Measurements from ENCODE around the gene SAMD10. TPM values are rescaled to one million over a fixed set of nuclear protein-coding genes. Genes with fewer than 3 reads are reported as not detected.
"Not testable (repeated sequence)": the region's sequence is repeated elsewhere in the genome, so short reads cannot be mapped to it uniquely, and the experiment has no call there.

The SAMD10 gene
- polyA plus RNA-seq, 5 donors, result 5.9 to 11.0 (median 8.7) TPM

DNA sequence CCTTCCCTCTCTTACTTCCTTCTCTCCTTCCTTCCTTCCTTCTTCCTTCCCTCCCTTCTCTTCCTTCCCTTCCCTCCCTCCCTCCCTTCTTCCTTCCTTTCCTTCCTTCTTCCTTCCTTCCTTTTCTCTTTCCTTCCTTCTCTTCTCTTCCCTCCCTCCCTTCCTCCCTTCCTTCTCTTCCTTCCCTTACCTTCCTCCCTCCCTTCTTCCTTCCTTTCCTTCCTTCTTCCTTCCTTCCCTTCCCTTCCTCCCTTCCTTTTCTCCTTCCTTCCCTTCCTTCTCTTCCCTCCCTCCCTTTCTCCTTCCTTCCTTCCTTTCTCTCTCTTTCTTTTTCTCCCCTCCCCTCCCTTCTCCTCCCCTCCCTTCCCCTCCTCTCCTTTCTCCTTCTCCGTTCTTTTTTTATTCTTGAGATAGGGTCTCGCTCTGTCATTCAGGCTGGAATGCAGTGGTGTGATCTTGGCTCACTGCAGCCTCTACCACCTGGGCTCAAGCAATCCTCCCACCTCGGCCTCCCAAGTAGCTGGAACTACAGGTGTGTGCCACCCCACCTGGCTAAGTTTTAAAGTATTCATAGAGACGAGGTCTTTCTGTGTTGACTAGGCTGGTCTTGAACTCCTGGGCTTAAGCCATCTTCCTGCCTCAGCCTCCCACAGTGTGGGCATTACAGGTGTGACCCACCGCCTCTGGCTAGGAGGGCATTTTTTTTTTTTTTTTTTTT is 8.6 kb downstream of the SAMD10 start:
- no peak for DNase-seq

DNA sequence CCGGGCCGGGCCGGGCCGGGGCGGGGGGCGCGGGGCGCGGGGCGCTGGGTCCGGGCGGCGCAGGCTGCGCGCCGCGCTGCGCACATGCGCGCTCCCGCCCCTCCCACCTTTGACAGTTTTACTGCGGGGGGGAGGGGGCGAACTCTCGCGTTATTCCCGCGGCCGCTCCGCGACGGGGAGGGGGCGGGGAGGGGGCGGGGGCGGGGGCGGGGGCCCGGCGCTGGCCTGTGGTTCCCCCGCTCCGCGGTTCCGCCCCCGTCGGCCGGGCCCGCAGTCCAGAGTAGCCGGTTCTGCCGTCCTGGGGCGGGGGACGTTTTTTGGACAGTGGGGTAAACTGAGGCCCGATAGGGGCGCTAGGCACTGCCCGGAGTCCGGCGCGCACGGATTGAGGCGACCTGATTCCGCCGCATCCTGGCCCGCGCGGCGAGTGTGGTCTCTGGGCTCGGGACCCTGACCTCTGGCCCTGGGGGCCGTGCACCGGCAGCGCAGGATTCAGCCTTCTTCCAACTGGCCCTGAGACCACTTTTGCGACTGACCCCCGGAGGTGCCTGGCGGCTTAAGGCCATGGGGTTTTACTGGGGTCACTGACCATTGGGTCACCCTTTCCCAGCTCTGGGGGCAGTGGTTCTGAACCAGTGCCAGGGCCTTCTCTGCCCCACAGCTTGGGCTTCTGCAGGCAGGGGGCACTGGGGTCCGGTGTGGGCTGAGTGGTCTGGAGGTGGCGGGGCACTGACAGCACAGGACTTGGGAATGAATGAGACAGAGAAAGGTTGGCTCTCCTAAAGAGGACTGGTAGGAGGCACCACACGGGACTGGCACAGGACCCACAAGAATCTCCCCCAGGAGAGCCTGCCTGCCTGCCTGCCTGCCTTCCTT is 9.4 kb downstream of the SAMD10 start, which contains the start of gene ZNF512B:
Gene ZNF512B, minus strand, starts transcription at position 93 of the 876 bp plus-strand sequence. CDS start 1,980 bp downstream, outside the sequence.
- DNase-seq, result peak in 1 of 2 donors; percentile 78

DNA sequence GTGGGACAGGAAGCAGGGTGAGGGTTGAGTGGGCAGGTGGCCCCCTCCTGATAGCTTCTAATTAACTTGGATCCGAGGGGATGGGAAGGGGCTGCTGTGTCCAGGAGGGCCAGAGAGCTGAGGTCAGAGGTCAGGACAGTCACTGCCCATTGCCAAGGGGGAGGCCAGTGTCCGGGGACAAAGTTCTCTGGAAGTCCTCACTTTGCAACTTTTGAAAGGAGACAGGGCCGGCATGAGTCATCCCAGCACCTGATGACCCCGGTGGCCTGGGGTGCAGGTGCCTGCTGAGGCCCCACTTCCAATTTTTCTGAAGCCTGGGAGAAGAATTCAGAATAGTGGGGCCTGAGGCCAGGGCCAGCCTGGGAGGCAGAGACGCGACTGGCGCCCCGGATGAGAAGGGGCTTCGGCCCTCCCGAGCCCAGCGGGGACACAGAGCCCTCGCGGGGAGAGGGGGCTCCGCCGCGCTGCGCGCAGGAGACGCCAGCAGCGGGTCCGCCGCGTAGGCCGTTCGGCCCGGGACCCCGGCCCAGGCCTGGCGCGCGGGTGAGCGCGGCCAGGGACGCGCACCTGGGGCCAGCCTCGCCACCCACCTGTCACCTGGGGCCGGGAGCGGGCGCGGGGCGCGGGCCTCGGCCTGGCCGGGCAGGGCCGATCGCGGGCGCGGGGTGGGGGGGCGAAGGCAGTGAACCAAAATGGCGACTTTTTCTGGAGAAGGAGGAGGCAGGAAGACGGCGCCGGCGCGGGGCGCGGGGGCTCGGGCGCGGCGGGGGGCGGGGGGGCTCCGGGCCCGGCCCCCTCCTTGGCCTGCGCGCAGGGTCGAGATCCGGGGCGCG is 10.3 kb downstream of the SAMD10 start:
- no peak for DNase-seq

DNA sequence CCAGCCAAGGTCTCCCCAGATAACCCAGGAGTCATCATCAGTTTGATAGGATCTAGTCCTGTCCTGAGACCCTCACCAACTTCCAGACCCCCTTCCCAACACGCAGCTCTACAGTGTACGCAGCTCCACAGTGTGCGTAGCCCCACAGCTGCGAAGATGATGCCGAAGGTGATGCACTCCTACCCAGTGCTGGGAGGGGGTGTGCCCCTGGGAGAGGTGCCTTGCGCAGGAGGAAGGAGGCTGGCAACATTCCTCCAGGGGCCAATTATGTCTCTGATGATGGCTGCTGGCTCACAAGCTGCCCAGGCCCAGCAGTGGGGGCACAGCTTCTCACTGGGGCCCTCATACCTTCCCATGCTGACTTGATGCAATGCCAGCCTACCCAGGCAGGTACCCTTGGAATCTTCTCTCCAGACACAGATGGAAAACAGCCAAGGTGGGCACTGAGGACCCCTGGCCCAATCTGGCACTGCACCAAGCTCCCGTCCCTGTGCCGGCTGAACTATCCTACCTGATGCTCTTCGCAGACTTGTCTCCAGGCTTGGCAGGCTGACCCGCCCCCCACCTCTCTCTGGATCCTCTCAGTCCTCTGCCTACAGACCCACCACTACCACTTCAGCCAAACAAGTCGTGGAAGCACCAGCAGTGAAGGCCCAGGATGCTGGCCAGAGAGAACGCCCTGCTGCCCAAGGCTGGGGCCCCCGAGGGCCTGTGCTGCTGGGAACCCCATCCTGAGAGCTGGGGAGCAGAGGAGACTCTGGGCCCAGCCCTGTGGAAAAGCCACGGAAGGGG is 11.1 kb downstream of the SAMD10 start:
- DNase-seq, result no peak

DNA sequence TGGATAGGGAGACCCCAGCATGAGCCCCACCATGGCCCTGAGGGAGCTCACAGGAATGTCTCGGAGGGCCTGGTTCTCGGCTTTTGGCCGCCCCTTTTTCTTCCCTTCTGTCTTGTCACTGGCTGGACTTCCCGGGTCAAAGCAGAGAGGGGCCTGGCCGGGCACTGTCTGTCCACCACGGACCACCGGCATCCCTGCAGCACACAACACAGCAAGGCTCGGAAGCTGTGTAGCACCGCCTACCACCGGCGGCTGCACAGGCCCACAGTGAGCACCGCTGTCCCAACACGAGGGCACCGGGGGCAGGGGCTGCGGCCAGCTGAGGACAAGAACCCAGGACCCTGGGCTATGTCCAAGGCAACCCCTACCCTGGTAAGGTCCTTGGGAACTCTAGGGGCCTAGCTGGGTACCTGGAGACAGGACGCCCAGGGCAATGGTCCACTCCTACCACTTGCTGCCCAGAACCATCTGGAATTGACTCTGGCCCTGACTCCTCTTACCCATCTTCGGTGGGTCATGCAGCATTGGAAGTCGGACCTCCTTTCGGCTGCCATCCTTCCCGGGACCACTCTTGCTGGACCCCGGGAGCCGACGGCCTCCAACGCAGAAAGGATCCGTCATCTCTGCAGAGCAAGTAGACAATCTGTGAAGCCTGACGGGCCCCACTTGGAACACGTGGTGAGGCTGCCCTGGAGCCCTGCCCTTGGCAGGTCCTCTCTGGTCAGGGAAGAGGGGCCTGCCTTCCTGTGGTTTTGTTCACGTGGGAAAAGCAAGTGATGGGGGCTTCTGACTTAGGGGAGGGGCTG is 11.9 kb downstream of the SAMD10 start:
- DNase-seq, result no peak

DNA sequence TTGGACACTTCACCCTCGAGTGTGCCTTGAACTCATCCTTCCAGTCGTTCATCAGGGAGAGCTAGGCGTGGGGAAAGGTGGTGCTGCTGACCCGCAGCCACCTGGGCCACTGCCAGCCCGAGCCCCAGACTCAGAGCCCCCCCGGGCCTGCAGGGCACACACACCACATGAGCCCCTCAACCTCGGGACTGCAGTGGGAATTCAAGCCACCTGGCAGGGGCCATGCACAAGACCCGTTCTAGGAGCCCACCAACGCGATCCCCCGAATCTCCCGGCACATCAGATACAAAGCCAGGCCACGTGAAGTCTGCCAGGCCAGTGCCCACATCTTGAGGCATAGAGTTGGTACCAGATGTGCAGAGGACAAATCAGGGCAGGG is 12.5 kb downstream of the SAMD10 start:
- DNase-seq, result no peak

DNA sequence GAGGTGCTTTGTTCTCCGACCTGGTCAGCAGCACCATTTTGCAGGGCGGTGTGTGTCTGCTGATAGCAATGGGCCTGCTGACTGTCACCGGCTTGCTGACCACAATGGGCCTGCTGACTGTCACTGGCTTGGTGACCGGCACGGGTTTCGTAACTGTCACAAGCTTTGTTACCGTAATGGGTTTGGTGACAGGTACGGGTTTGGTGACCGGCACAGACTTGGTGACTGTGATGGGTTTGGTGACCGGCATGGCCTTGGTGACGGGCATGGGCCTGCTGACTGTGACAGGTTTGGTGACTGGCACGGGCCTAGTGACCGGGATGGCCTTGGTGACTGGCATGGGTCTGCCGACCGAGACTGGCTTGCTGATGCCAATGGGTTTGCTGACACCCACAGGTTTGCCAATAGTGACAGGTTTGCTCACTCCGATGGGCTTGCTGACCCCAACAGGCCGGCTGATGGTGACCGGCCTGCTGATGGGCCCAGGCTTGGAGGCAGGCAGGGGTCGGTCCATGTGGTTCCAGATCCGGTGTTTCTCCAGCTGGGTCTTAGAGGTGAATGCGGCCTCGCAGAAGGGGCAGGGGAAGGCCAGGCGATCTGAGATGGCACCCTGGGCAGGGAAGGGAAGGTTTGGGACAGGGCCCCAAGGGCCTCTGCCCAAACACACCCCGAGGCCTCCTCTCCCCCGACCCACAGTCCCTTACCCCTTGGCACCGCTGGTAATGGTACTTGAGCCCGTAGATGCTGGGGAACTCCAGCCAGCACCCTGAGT is 13.1 kb downstream of the SAMD10 start:
- DNase-seq, result no peak

DNA sequence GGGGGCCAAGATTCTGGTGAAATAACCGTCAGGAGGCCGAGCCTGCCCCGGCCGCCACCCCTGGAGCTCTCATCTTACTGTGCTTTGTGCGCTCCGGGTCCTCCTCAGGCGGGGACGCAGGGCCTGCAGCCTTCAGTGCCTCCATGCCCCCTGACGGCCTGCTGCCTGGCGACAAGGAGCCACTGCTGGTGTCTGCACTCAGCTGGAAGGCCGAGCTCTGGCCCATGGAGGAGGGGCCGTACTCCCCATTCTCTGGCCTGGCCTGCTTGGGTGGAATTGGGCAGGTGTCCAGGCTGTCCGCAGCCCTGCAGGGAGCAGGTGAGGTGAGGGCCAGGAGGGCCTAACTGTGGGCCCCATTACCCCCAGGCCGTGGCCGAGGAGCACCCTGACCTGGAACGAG is 15.0 kb downstream of the SAMD10 start:
- DNase-seq, result no peak

DNA sequence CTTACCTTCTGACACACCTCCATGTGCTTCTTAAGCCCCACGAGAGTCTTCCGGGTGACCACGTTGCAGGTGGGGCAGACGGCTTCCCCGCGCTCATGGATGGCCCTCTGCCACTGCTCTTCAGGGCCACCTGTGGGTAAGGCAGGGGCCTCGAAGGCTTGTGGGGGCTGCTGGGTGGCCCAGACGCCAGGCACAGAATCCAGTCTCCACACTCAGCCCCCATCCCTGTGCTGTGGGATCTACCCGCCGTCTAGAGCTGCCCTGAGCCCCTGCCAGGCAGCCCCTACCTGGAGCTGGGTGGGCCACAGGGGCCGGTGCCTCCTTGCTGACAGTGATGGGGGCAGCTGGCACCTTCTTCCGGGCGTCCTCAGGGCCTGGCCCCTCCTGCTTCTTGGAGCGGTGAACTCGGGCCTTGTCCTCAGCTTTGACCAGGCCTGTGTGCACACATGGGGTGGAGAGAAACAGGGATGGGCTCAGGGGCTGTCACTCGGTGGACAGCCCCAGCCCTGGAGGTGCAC is 15.6 kb downstream of the SAMD10 start:
- no peak for DNase-seq

DNA sequence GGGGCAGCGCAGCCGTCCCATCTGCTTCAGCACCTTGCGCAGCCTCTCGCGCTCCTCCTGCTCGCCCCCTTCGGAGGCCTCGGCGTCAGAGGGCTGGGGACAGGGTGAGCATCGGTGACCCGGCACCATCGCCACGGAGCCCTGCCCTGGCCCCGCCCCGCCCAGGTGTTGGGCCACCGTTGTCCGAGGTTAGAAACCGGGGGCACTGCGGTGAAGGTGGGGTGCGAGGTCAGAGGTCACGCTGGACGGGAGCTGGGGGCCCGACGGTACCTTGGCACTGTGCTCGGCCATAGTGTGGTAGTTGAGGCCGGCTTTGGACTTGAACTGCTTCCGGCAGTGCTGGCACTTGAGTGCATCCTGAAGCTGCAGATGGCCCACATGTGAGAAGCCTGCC is 16.1 kb downstream of the SAMD10 start:
- no peak for DNase-seq

DNA sequence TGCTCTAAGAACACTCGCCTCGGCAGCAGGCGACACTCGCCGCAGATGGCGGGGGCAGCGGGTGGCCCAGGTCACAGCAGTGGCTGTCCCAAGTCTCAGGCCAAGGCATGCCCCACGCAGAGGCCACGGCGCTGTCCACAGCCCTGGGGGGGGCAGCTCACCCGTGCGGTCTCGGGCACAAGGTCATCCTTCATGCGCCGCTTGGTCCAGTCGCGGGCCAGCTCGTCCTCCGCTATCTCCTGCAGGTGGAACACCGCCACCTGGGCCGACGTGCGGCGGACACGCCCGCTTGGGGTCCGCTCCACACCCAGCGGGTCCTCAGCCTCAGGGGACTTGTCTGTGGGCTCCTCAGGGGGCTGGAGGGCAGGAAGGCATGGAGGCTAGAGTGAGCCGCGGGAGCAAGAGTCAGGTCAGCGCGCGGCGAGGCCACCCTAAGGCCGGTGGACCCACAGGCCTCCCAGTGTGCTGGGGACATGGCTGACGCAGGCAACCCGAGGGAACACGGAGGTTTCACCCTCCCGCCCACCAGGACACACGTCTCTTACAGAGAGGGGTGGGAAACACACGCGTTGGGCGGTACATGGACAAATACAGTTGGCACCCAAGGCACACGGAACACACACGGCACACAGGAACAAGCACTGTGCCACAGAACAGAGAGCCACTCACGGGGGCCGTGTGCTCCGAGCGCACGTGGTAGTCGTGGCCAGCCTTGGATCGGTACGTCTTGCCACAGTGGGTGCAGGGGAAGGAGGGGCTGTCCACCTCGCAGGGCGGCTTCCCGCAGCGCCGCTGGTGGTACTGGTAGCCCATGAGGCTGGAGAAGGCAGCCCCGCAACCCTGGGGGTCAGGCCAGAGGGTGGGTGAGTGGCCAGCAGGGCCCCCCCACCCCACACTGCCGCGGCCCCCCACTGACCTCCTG is 16.8 kb downstream of the SAMD10 start:
- no peak for DNase-seq

DNA sequence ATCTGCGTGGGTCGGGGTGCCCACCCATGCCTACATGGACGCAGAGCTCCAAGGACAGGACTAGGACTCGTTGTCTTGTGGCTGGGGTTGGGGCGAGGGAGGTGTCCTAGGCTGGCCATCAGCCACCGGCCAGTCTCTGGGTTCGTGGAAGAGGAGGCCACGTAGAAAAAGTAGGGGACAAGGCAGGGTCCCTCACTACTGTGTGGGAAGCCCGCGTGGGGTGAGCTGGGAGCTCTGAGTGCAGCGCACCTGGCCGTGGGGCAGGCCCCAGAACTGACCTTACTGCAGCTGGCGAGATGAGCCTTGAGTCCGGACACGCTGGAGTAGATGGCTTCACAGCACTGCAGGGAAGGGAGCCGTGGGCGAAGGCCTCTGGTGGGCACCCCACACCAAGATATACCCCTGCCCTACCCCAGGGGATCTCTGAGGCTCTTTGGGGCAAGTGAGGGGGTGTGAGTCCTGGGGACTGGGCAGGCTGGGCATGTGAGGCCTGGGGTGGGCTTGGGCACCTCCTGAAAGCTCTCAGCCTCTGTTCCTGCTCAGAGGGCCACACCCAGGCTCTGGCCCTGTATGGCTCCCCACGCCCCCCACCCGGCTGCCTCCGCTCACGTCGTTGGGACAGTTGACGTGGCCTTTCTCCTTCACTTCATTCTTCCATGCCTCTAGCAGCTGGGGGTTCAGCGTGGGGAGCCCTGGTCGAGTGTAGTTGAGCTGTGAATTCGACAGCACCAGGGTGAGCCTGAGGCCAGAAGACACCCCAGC is 17.6 kb downstream of the SAMD10 start:
- no peak for DNase-seq

DNA sequence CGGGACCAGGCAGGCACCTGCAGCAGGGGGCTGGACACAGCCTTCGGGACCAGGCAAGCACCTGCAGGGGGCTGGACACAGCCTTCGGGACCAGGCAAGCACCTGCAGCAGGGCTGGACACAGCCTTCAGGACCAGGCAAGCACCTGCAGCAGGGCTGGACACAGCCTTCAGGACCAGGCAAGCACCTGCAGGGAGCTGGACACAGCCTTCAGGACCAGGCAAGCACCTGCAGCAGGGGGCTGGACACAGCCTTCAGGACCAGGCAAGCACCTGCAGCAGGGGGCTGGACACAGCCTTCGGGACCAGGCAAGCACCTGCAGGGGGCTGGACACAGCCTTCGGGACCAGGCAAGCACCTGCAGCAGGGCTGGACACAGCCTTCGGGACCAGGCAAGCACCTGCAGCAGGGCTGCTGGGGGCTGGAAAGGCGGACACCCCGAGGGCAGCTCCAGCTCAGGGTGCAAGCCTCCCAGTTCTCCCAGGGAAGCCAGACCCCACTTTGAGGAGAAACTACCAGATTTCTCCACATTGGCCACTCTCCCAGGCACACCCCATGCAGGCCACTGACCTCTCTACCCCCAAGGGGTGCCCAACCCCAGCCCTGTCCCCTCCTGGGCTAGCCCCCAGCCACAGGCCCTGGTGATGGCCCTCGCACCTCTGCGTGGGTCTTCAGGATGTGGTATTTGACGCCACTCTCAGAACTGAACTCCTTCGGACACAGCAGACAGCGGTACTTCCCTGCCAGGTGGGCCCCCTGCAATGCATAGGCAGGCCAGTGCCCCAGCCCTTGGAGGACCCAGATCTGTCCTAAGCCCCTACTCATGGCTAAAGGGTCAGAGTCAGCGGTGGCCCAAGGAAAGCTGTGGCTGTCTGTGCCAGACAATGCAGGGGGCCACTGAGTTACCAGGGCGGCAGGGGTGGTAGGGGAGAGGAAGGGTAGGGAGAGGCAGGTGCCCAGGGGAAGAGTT is 18.5 kb downstream of the SAMD10 start:
- DNase-seq, result not testable (repeated sequence)

DNA sequence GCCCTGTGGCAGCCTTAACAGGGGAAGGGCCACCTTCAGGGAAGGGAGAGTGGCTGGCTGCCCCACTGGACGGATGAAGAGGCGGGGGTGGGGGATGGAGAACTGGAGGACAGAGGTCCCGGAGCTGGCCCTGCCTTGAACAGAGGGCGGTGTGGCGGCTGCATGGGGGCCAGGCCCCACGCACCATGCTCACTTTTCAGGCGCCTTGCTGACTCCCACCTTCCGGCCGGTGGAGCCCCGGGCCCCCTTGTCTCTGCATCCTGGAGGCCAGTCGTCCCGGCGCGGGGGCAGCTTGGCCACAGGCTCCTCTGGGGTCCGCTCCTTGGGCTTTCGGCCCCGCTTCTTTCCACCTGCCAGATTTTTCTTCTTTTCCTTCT is 19.8 kb downstream of the SAMD10 start:
- no peak for DNase-seq

DNA sequence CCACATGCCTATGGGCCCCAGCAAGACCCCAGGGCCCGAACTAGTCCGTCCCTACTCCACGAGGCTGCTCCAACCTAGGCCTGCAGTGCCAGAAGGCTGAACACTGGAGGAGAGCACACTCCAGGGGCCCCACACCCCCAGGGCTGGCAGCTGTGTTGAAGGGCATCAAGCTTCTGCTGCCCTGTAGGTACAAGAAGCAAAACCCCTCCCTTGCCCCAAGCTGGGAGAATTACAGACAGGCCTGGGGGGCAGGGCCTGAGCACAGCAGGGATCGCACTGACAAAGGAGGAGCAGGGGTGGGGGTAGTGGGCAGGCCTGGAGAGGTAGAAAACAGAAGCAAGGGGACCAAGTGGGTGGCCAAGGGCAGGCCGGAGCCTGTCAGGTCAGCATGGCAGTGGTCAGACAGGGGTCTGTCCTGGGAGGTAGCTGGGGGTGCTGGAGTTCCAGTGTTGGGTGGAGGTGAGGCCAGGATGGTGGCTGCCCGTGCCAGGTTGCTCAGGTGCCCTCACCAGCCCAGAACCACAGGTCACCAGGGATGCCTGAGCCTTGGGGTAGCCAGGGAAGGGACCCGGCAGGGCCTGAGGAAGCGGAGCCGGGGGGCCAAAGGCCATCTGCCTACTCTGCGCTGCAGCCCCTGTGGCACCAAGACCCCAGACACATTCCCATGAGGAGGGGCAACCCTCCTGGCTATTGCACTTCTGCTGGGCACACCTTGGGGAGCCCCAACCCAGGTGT is 20.3 kb downstream of the SAMD10 start:
- DNase-seq, result no peak

DNA sequence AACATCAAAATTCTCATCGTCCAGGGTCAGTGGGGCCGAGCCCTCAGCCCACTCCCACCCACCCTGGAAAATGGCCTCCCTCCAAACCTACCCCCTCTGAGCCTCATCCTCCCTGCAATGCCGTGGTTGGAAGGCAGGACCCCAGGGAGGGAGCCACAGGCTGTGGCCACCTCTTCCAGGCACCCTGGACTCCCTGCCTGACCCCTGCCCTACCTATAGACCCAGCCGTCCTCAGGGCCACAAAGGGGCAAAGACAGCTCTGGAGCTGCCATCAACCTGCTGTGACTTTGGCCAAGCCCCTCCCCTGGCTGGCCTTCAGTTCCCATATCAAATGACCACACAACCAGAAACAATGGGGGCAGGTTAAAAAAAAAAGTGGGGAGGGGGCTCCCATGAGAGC is 21.0 kb downstream of the SAMD10 start:
- no peak for DNase-seq

Data from right lung (tissue), 5 donors.